B cell (primary cell): ENCODE data around the gene DNAJC1. TPM values are rescaled to one million over a fixed set of nuclear protein-coding genes. Genes with fewer than 3 reads are reported as not detected.

Experiments used
- ATAC-seq: fragments of 200-7000 bp; cut with Tn5 transposase; one replicate; pipeline ENCODE4 v1.10.0; 2021; ENCODE audit warnings: low read depth, mild to moderate bottlenecking, moderate number of reproducible peaks, moderate library complexity
- CTCF ChIA-PET: fragments of 350-600 bp; sonication (Branson Sonifier 250); formaldehyde crosslinking; loops from one replicate; lab custom pipeline; 2021; ENCODE audit warnings: antibody characterized with exemption, inconsistent platforms; lab: Charles Lee
- POLR2A ChIA-PET: fragments of 350-600 bp; sonication (Branson Sonifier 250); formaldehyde crosslinking; loops from one replicate; lab custom pipeline; 2021; ENCODE audit warnings: antibody characterized with exemption; lab: Charles Lee
- DNase-seq: peaks from one replicate; pipeline ENCODE4 v3.0.0; 2013
- H2AFZ ChIP-seq: 2 replicates; pipeline ENCODE4 v1.6.1; 2012; ENCODE audit warnings: mild to moderate bottlenecking, low read depth, low read length; ENCODE audit not compliant: insufficient read depth, poor library complexity, severe bottlenecking
- H3K27ac ChIP-seq, 2 donors: 1 replicate in 1 of 2; 2 replicates in 1 of 2; pipeline ENCODE4 v1.5.1; 2012 to 2013; ENCODE audit warnings: low read length in 2 of 2, mild to moderate bottlenecking in 2 of 2, moderate library complexity in 1 of 2
- H3K27me3 ChIP-seq, 4 experiments: fragments of 200-600 bp in 1 of 4; sonication (generic) in 1 of 4; replicated peaks in 1 of 4; 1 replicate in 2 of 4; 2 replicates in 2 of 4; pipeline versions ENCODE4 v1.6.1 to v1.7.0; 2013 to 2016; ENCODE audit warnings: low read length in 3 of 4, mild to moderate bottlenecking in 2 of 4, mixed read lengths in 1 of 4, moderate library complexity in 1 of 4; ENCODE audit not compliant: insufficient read depth in 4 of 4, control insufficient read depth in 3 of 4; ENCODE audit errors: control extremely low read depth in 1 of 4
- H3K36me3 ChIP-seq, 2 experiments: replicated peaks in 1 of 2; 1 replicate in 1 of 2; 2 replicates in 1 of 2; pipeline versions ENCODE4 v1.6.1 to v1.7.1; 2013; ENCODE audit warnings: low read length in 1 of 2; ENCODE audit not compliant: insufficient read depth in 2 of 2, control insufficient read depth in 1 of 2; ENCODE audit errors: control extremely low read depth in 1 of 2, extremely low read depth in 1 of 2
- H3K4me1 ChIP-seq, 2 donors: fragments of 200-600 bp in 1 of 2; sonication (generic) in 1 of 2; 1 replicate in 1 of 2; 2 replicates in 1 of 2; pipeline versions ENCODE4 v1.5.1 to v1.6.1; 2013 to 2017; ENCODE audit warnings: low read length in 2 of 2; ENCODE audit not compliant: control insufficient read depth in 2 of 2, insufficient read depth in 2 of 2
- H3K4me2 ChIP-seq: replicated peaks from 2 replicates; pipeline ENCODE3; 2012; ENCODE audit warnings: mild to moderate bottlenecking, low read depth, low read length; ENCODE audit not compliant: poor library complexity, severe bottlenecking
- H3K4me3 ChIP-seq, 5 experiments: fragments of 200-600 bp in 1 of 5; sonication (generic) in 1 of 5; 1 replicate in 3 of 5; 2 replicates in 2 of 5; pipeline versions ENCODE4 v1.5.1 to v1.7.0; 2011 to 2016; ENCODE audit warnings: low read length in 4 of 5, mild to moderate bottlenecking in 4 of 5, low read depth in 2 of 5, control low read depth in 1 of 5, moderate library complexity in 1 of 5; ENCODE audit not compliant: insufficient read depth in 1 of 5; ENCODE audit errors: control extremely low read depth in 1 of 5, extremely low read depth in 1 of 5
- H3K79me2 ChIP-seq: fragments of 200-600 bp; sonication (generic); one replicate; pipeline ENCODE4 v1.6.0; 2016; ENCODE audit warnings: low read length; ENCODE audit not compliant: control insufficient read depth, insufficient read depth
- H3K9ac ChIP-seq: fragments of 200-600 bp; sonication (generic); 2 replicates; pipeline ENCODE4 v1.6.1; 2017; ENCODE audit warnings: mild to moderate bottlenecking, low read length, moderate library complexity
- H3K9me3 ChIP-seq, 3 donors: one replicate each; pipeline versions ENCODE4 v1.6.1 to v1.7.1; 2013; ENCODE audit warnings: low read length in 2 of 3; ENCODE audit not compliant: control insufficient read depth in 2 of 3, insufficient read depth in 1 of 3; ENCODE audit errors: control extremely low read depth in 1 of 3
- H4K20me1 ChIP-seq: 2 replicates; pipeline ENCODE4 v1.6.0; 2012; ENCODE audit warnings: mild to moderate bottlenecking, low read length; ENCODE audit not compliant: insufficient read depth, control insufficient read depth, poor library complexity, severe bottlenecking
- H3K27ac Mint-ChIP-seq: one replicate; pipeline ENCODE4 v1.8.0; 2021; ENCODE audit warnings: mixed read lengths
- H3K27me3 Mint-ChIP-seq: one replicate; pipeline ENCODE4 v1.8.0; 2021; ENCODE audit warnings: mixed read lengths
- H3K4me1 Mint-ChIP-seq: one replicate; pipeline ENCODE4 v1.8.0; 2021; ENCODE audit warnings: mixed read lengths
- H3K4me3 Mint-ChIP-seq: one replicate; pipeline ENCODE4 v1.8.0; 2021; ENCODE audit warnings: mixed read lengths
- H3K9me3 Mint-ChIP-seq: one replicate; pipeline ENCODE4 v1.8.0; 2022; ENCODE audit warnings: mixed read lengths; ENCODE audit not compliant: insufficient read depth
- EZH2 ChIP-seq: IDR thresholded peaks from 2 replicates; pipeline ENCODE4 v1.6.1; 2012; ENCODE audit warnings: borderline replicate concordance, low read depth, mild to moderate bottlenecking, moderate library complexity, low read length; ENCODE audit not compliant: insufficient read depth, poor library complexity, severe bottlenecking
- whole genome bisulfite sequencing: methylation state at CpG from one replicate; pipeline ENCODE4 v1.1.5; 2013; ENCODE audit warnings: missing lambda C conversion rate; ENCODE audit not compliant: insufficient coverage; 5-methylcytosine and 5-hydroxymethylcytosine counted together
- intact Hi-C: fragments of 100-400 bp; cut with micrococcal nuclease; formaldehyde crosslinking; loops from one replicate; pipeline ENCODE4 v1.10.0; 2022
- polyA plus RNA-seq: library from polyadenylated mRNA; depleted of rRNA; stranded (reverse); fragments of >200 nt; gene quantifications from 2 replicates; pipeline ENCODE4 v1.2.3, GENCODE V29; 2012
- total RNA-seq, 2 donors: library from RNA; stranded (reverse); fragments of 120-200 nt in 1 of 2; gene quantifications; 1 replicate in 1 of 2; 2 replicates in 1 of 2; pipeline versions ENCODE4 v1.2.3 to v1.2.4, GENCODE V29; 2013 to 2022
- TF ChIP-seq, protein P1 (sequence below): fragments of 200-600 bp; IDR thresholded peaks from one replicate; pipeline ENCODE4 v1.8.0; 2022; ENCODE audit warnings: antibody characterized with exemption, mild to moderate bottlenecking

DNAJC1 gene
- total and polyA plus RNA-seq, 2 donors (not counting 1 experiment from before 2014, with no cell fraction given) = 9.4 to 15.4 TPM

DNA sequence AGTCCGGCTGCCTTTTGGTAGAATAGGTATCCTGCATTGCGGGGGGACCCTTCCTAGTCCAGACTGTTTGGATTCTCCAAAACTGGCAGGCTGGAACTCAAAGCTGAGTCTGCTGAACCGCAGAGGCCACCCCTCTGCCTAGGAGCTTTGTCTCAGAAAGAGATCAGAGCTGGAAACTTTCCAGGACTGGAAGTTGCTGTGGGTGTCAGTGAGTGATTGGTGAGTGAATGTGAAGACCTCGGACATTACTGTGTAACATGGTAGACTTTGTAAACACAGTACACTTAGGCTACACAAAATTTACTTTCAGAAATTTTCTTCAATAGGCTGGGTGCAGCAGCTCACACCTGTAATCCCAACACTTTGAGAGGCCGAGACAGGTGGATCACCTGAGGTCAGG lies 103.8 kb downstream of the DNAJC1 start:
- TF ChIP-seq EZH2 = no peak
- TF ChIP-seq, protein P1, sequence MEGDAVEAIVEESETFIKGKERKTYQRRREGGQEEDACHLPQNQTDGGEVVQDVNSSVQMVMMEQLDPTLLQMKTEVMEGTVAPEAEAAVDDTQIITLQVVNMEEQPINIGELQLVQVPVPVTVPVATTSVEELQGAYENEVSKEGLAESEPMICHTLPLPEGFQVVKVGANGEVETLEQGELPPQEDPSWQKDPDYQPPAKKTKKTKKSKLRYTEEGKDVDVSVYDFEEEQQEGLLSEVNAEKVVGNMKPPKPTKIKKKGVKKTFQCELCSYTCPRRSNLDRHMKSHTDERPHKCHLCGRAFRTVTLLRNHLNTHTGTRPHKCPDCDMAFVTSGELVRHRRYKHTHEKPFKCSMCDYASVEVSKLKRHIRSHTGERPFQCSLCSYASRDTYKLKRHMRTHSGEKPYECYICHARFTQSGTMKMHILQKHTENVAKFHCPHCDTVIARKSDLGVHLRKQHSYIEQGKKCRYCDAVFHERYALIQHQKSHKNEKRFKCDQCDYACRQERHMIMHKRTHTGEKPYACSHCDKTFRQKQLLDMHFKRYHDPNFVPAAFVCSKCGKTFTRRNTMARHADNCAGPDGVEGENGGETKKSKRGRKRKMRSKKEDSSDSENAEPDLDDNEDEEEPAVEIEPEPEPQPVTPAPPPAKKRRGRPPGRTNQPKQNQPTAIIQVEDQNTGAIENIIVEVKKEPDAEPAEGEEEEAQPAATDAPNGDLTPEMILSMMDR = no peak
- DNase-seq = no peak
- Mint-ChIP-seq H3K4me3 (no peak overlapping the region), H3K4me1 (no peaks in the 10 kb centered on the region), H3K27me3 (no peaks in the 10 kb centered on the region), H3K9me3 (no peaks in the 10 kb centered on the region), H3K27ac (no peak overlapping the region)
- POLR2A ChIA-PET = no interaction called here
- CTCF ChIA-PET = no interaction called here
- H3K4me3 ChIP-seq = no peak overlapping the region
- no peaks in the 10 kb centered on the region for H3K4me1 ChIP-seq
- intact Hi-C loops = no loop called here
- no peak overlapping the region for H3K9ac ChIP-seq
- H4K20me1 ChIP-seq = no peaks in the 10 kb centered on the region
- ATAC-seq = no peak
- no peak overlapping the region for H3K4me2 ChIP-seq
- H3K27ac ChIP-seq = no peak overlapping the region
- H3K9me3 ChIP-seq = no peaks in the 10 kb centered on the region
- H2AFZ ChIP-seq = no peak overlapping the region
- 92% methylated on average over 4 of the region's 5 CpGs for WGBS
- H3K27me3 ChIP-seq = no peaks in the 10 kb centered on the region
- no peaks in the 10 kb centered on the region for H3K79me2 ChIP-seq
- H3K36me3 ChIP-seq = peaks cover 4 to 6% of the 10 kb centered on the region in 2 experiments

DNA sequence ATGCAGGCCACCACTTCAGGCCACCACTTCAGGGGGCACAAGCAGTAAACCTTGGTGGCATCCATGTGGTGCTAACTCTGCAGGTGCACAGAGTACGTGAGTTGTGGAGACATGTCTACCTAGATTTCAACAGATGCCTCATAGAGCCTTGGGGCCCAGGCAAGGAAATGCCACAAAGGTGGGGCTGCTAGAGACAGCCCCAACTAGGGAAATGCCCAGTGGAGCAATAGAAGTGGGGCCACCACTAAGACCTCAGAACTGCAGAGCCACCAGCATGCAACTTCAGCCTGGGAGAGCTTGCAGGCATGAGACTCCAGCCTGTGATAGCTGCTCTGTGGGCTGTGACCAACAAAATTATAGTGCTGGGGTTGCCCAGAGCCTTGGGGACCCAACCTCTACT lies 107.6 kb downstream of the DNAJC1 start:
- Histone ChIP-seq H3K79me2 (no peaks in the 10 kb centered on the region), H3K27ac (no peak overlapping the region), H4K20me1 (no peaks in the 10 kb centered on the region), H3K9me3 (peaks cover 0 to 11% (median 8%) of the 10 kb centered on the region in 3 donors), H3K4me3 (no peak overlapping the region), H3K9ac (no peak overlapping the region), H3K4me2 (no peak overlapping the region), H3K27me3 (no peaks in the 10 kb centered on the region), H3K36me3 (peaks cover 0 to 6% of the 10 kb centered on the region in 2 experiments), H2AFZ (no peak overlapping the region), H3K4me1 (no peaks in the 10 kb centered on the region)
- H3K4me3 Mint-ChIP-seq = no peak overlapping the region
- 100% methylated on average over 1 of the region's 1 CpG for WGBS
- TF ChIP-seq, protein P1 = no peak
- no peak for TF ChIP-seq EZH2
- DNase-seq = peak; percentile 2
- intact Hi-C loops = no loop called here
- no peaks in the 10 kb centered on the region for H3K4me1 Mint-ChIP-seq
- H3K27ac Mint-ChIP-seq = no peak overlapping the region
- H3K27me3 Mint-ChIP-seq = no peaks in the 10 kb centered on the region
- H3K9me3 Mint-ChIP-seq = peaks cover 8% of the 10 kb centered on the region
- ATAC-seq = no peak
- CTCF ChIA-PET = no interaction called here
- POLR2A ChIA-PET = no interaction called here
